Endothelial cell of umbilical vein (primary cell): Measurements from ENCODE around the gene ADAMTS17. TPM values are rescaled to one million over a fixed set of nuclear protein-coding genes. Genes with fewer than 3 reads are reported as not detected.

Experiments
- BruUV-seq: library from RNA; stranded (reverse); fragments of 400-500 nt; replicated peaks from 2 replicates; lab custom pipeline; 2021; lab: Mats Ljungman, UMichigan
- CTCF ChIA-PET: fragments of 300-600, 350-600 bp; sonication (Branson Sonifier 250); formaldehyde crosslinking; loops from one replicate; lab custom pipeline; 2021; ENCODE audit warnings: antibody characterized with exemption, inconsistent platforms; lab: Charles Lee
- POLR2A ChIA-PET: fragments of 300-600, 350-600 bp; sonication (Branson Sonifier 250); formaldehyde crosslinking; loops from one replicate; lab custom pipeline; 2021; ENCODE audit warnings: antibody characterized with exemption, inconsistent platforms; lab: Charles Lee
- DNase-seq: peaks from one replicate; pipeline ENCODE4 v3.0.0-alpha.2; 2011; ENCODE audit warnings: low read depth, low spot score
- FAIRE-seq: peaks from 2 replicates; lab custom pipeline; 2011; peaks lifted over from hg19 to GRCh38; lab: Jason Lieb, UNC
- H2AFZ ChIP-seq: 2 replicates; pipeline ENCODE4 v1.6.0; 2012; ENCODE audit warnings: low read depth, low read length, control low read depth, inconsistent platforms
- H3K27ac ChIP-seq: 2 replicates; pipeline ENCODE4 v1.5.1; 2011; ENCODE audit warnings: low read depth, mild to moderate bottlenecking, control low read depth, low read length, moderate library complexity; ENCODE audit not compliant: insufficient read depth
- H3K27me3 ChIP-seq, 2 experiments: 2 replicates each; pipeline versions ENCODE4 v1.6.0 to v1.6.1; 2011; ENCODE audit warnings: low read length in 2 of 2, mixed read lengths in 1 of 2; ENCODE audit not compliant: control insufficient read depth in 2 of 2, insufficient read depth in 2 of 2
- H3K36me3 ChIP-seq, 2 experiments: 2 replicates in 1 of 2; 3 replicates in 1 of 2; pipeline ENCODE4 v1.5.1; 2011; ENCODE audit warnings: low read length in 2 of 2, mild to moderate bottlenecking in 1 of 2, moderate library complexity in 1 of 2; ENCODE audit not compliant: control insufficient read depth in 2 of 2, insufficient read depth in 2 of 2; ENCODE audit errors: extremely low read depth in 1 of 2
- H3K4me1 ChIP-seq: 3 replicates; pipeline ENCODE4 v1.5.1; 2011; ENCODE audit warnings: mild to moderate bottlenecking, low read length; ENCODE audit not compliant: control insufficient read depth, insufficient read depth; ENCODE audit errors: extremely low read depth
- H3K4me2 ChIP-seq: 2 replicates; pipeline ENCODE4 v1.6.1; 2011; ENCODE audit warnings: low read length, control low read depth, mixed read lengths; ENCODE audit not compliant: insufficient read depth
- H3K4me3 ChIP-seq, 3 experiments: fragments of 200-600 bp in 1 of 3; sonication (generic), shearing (Covaris generic) in 1 of 3; replicated peaks in 1 of 3; 2 replicates each; pipeline ENCODE4 v1.5.1; 2011 to 2016; ENCODE audit warnings: control low read depth in 3 of 3, low read length in 3 of 3, mild to moderate bottlenecking in 2 of 3, inconsistent platforms in 1 of 3, low read depth in 1 of 3, moderate library complexity in 1 of 3; ENCODE audit not compliant: insufficient read depth in 1 of 3
- H3K79me2 ChIP-seq: 2 replicates; pipeline ENCODE4 v1.6.0; 2012; ENCODE audit warnings: low read length, inconsistent platforms; ENCODE audit not compliant: control insufficient read depth, insufficient read depth
- H3K9ac ChIP-seq: replicated peaks from 2 replicates; pipeline ENCODE3; 2011; ENCODE audit warnings: low read length, control low read depth; ENCODE audit not compliant: insufficient read depth; ENCODE audit errors: extremely low read depth
- H3K9me1 ChIP-seq: replicated peaks from 3 replicates; pipeline ENCODE4 v1.6.0; 2011; ENCODE audit warnings: mild to moderate bottlenecking, low read length; ENCODE audit not compliant: control insufficient read depth, insufficient read depth; ENCODE audit errors: extremely low read depth
- H3K9me3 ChIP-seq: replicated peaks from 2 replicates; pipeline ENCODE4 v1.5.1; 2012; ENCODE audit warnings: low read length, inconsistent platforms; ENCODE audit not compliant: control insufficient read depth, insufficient read depth
- H4K20me1 ChIP-seq: replicated peaks from 2 replicates; pipeline ENCODE3; 2011; ENCODE audit warnings: mild to moderate bottlenecking, low read length; ENCODE audit not compliant: control insufficient read depth, insufficient read depth; ENCODE audit errors: extremely low read depth
- EZH2 ChIP-seq: IDR thresholded peaks from 2 replicates; pipeline ENCODE4 v1.6.1; 2012; ENCODE audit warnings: borderline replicate concordance, low read depth, mild to moderate bottlenecking, moderate library complexity, low read length, inconsistent platforms; ENCODE audit not compliant: severe bottlenecking
- FOS ChIP-seq: IDR thresholded peaks from 2 replicates; pipeline ENCODE4 v1.6.1; 2011; ENCODE audit warnings: mild to moderate bottlenecking, low read length, moderate library complexity, borderline replicate concordance; ENCODE audit not compliant: insufficient read depth
- GATA2 ChIP-seq: IDR thresholded peaks from 2 replicates; pipeline ENCODE4 v1.7.0; 2011; ENCODE audit warnings: low read depth, mild to moderate bottlenecking, moderate library complexity, mixed read lengths, low read length; ENCODE audit not compliant: insufficient read length, insufficient read depth
- JUN ChIP-seq: IDR thresholded peaks from 2 replicates; pipeline ENCODE4 v1.6.1; 2011; ENCODE audit warnings: borderline replicate concordance, low read depth; ENCODE audit not compliant: insufficient read length, insufficient read depth
- MYC ChIP-seq: IDR thresholded peaks from one replicate; pipeline ENCODE4 v1.6.1; 2011; ENCODE audit warnings: mild to moderate bottlenecking, low read depth, low read length
- POLR2AphosphoS5 ChIP-seq: IDR thresholded peaks from 2 replicates; pipeline ENCODE4 v1.6.1; 2012; ENCODE audit warnings: low read depth, mild to moderate bottlenecking, control low read depth, low read length, moderate library complexity; ENCODE audit not compliant: insufficient read depth
- dilution Hi-C: fragments of 300-500 bp; cut with MboI; formaldehyde crosslinking; loops from one replicate; pipeline ENCODE4 v1.15.0; 2019; ENCODE audit warnings: low sequenced_read_pairs; ENCODE audit not compliant: extremely low pct_ligation_motif_present
- intact Hi-C: fragments of 100-400 bp; cut with micrococcal nuclease; formaldehyde crosslinking; loops from one replicate; pipeline ENCODE4 v1.10.0; 2022
- polyA plus RNA-seq, 4 experiments: library from polyadenylated mRNA; depleted of rRNA in 3 of 4; stranded (reverse) in 3 of 4; unstranded in 1 of 4; fragments of >200 nt; gene quantifications; 2 replicates each; pipeline versions ENCODE4 v1.2.1 to v1.2.3, GENCODE V29; 2011 to 2012; ENCODE audit warnings: missing spikeins in 1 of 4
- total RNA-seq: library from RNA; stranded (reverse); gene quantifications from 2 replicates; pipeline ENCODE4 v1.2.3, GENCODE V29; 2021
- TF ChIP-seq, protein P1 (sequence below), 2 donors: IDR thresholded peaks; 1 replicate in 1 of 2; 2 replicates in 1 of 2; pipeline ENCODE4 v1.5.1; 2011; ENCODE audit warnings: low read length in 2 of 2, mild to moderate bottlenecking in 2 of 2, moderate library complexity in 2 of 2, control low read depth in 1 of 2, inconsistent platforms in 1 of 2, low read depth in 1 of 2; ENCODE audit not compliant: insufficient read depth in 1 of 2; ENCODE audit errors: extremely low read depth in 1 of 2
- TF ChIP-seq, protein P2 (sequence below): IDR thresholded peaks from 2 replicates; pipeline ENCODE4 v1.6.1; 2011; ENCODE audit not compliant: insufficient read depth, insufficient read length

Gene ADAMTS17
- total and polyA plus RNA-seq, 2 donors (not counting 3 experiments of a cell fraction or from before 2014, with no cell fraction given), result 0.12 TPM; not detected in 1

DNA sequence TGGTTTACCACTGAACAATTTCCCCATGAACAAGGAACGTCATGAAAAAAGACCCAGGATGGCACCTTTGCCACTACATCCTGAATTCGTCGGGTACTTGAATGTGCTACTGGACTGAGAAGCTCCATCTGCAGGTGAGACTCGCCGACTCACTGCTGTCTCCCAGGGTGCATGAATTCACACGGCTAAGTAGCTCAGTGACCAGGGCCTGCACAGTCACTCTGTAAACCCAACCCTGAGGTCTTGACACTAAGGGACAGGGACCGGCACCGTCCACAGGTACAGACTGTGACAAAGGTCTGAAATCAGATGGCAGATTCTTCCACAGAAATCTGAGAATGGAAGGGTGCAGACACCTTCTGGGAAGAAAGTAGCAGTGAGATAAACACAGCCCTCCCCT, 187.4 kb downstream of the ADAMTS17 start:
- no peak overlapping the region for H3K4me3 ChIP-seq
- no peak for FAIRE-seq
- CTCF ChIA-PET, result no interaction called here
- no peaks in the 10 kb centered on the region for H3K79me2 ChIP-seq
- H3K4me1 ChIP-seq, result no peaks in the 10 kb centered on the region
- TF ChIP-seq, protein P1, sequence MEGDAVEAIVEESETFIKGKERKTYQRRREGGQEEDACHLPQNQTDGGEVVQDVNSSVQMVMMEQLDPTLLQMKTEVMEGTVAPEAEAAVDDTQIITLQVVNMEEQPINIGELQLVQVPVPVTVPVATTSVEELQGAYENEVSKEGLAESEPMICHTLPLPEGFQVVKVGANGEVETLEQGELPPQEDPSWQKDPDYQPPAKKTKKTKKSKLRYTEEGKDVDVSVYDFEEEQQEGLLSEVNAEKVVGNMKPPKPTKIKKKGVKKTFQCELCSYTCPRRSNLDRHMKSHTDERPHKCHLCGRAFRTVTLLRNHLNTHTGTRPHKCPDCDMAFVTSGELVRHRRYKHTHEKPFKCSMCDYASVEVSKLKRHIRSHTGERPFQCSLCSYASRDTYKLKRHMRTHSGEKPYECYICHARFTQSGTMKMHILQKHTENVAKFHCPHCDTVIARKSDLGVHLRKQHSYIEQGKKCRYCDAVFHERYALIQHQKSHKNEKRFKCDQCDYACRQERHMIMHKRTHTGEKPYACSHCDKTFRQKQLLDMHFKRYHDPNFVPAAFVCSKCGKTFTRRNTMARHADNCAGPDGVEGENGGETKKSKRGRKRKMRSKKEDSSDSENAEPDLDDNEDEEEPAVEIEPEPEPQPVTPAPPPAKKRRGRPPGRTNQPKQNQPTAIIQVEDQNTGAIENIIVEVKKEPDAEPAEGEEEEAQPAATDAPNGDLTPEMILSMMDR (IDR thresholded peaks at IDR 0.05; ENCODE audit: extremely low read depth in 1 of 2, insufficient read depth in 1 of 2, low read depth in 1 of 2, low read length in 2 of 2), result no peak
- TF ChIP-seq POLR2AphosphoS5 (no peak), JUN (no peak), GATA2 (no peak), EZH2 (no peak), FOS (no peak), MYC (no peak)
- TF ChIP-seq, protein P2, sequence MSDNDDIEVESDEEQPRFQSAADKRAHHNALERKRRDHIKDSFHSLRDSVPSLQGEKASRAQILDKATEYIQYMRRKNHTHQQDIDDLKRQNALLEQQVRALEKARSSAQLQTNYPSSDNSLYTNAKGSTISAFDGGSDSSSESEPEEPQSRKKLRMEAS, result no peak
- peaks cover 3% of the 10 kb centered on the region for H3K9me3 ChIP-seq
- dilution Hi-C loops, result no loop called here
- no peaks in the 10 kb centered on the region for H3K9me1 ChIP-seq
- H4K20me1 ChIP-seq, result no peaks in the 10 kb centered on the region
- H3K36me3 ChIP-seq, result no peaks in the 10 kb centered on the region
- no peak overlapping the region for H2AFZ ChIP-seq
- H3K4me2 ChIP-seq, result no peak overlapping the region
- DNase-seq, result no peak
- POLR2A ChIA-PET, result no interaction called here
- no peak overlapping the region for H3K9ac ChIP-seq
- no peak overlapping the region for H3K27ac ChIP-seq
- intact Hi-C loops, result no loop called here
- BruUV-seq, result no TSS peak
- H3K27me3 ChIP-seq, result no peaks in the 10 kb centered on the region
